A549 (cell line): Measurements from ENCODE around the gene NCOA1. TPM values are rescaled to one million over a fixed set of nuclear protein-coding genes. Genes with fewer than 3 reads are reported as not detected.
A peak's percentile ranks its signal among the peaks of the same experiment; 100 is the strongest.

Source experiments
- ATAC-seq, 2 experiments: fragments of 200-7000 bp in 1 of 2; fragments of >200 bp in 1 of 2; cut with Nextera tagmentation in 1 of 2; cut with Tn5 transposase in 1 of 2; 3 replicates each; pipeline versions ENCODE4 v1.8.0 to v1.9.1; 2018 to 2020; ENCODE audit warnings: mild to moderate bottlenecking in 1 of 2, moderate library complexity in 1 of 2
- CTCF ChIA-PET: fragments of 300-600 bp; sonication (Branson Sonifier 250); formaldehyde crosslinking; extraction: SDS; loops from one replicate; lab custom pipeline; 2021; ENCODE audit warnings: antibody characterized with exemption, inconsistent platforms; lab: Yijun Ruan, JAX
- POLR2A ChIA-PET: fragments of 350-600 bp; formaldehyde crosslinking; extraction: SDS; loops from one replicate; lab custom pipeline; 2021; ENCODE audit warnings: antibody characterized with exemption, inconsistent platforms; lab: Yijun Ruan, JAX
- DNase-seq, 2 experiments: peaks; one replicate each; pipeline versions ENCODE4 v3.0.0 to v3.0.0-alpha.2; 2011 to 2016; ENCODE audit warnings: low read depth in 1 of 2, low spot score in 1 of 2
- FAIRE-seq: peaks from 2 replicates; lab custom pipeline; 2011; peaks lifted over from hg19 to GRCh38; lab: Jason Lieb, UNC
- H3K27ac ChIP-seq, 2 experiments: fragments of >200 bp; sonication (Bioruptor Twin); formaldehyde crosslinking; 3 replicates each; pipeline ENCODE4 v1.5.1; 2016 to 2017
- H3K4me1 ChIP-seq: fragments of >200 bp; sonication (Bioruptor Twin); formaldehyde crosslinking; 3 replicates; pipeline ENCODE4 v1.6.1; 2016
- H3K4me2 ChIP-seq: fragments of >200 bp; sonication (Bioruptor Twin); formaldehyde crosslinking; 3 replicates; pipeline ENCODE4 v1.6.1; 2016
- H3K4me3 ChIP-seq: fragments of >200 bp; sonication (Bioruptor Twin); formaldehyde crosslinking; 3 replicates; pipeline ENCODE4 v1.5.1; 2016
- H3K9me3 ChIP-seq: fragments of >200 bp; sonication (Bioruptor Twin); formaldehyde crosslinking; 3 replicates; pipeline ENCODE4 v1.6.1; 2016
- CEBPB ChIP-seq, 2 experiments: fragments of >200 bp in 1 of 2; sonication (Bioruptor Twin) in 1 of 2; formaldehyde crosslinking in 1 of 2; IDR thresholded peaks; 2 replicates each; pipeline ENCODE4 v1.6.1; 2012 to 2016
- CHD4 ChIP-seq: fragments of 200-600 bp; sonication (generic); IDR thresholded peaks from 2 replicates; pipeline ENCODE4 v1.6.1; 2016; ENCODE audit warnings: antibody characterized with exemption, mild to moderate bottlenecking, borderline replicate concordance
- CTCF ChIP-seq: fragments of >200 bp; sonication (Bioruptor Twin); formaldehyde crosslinking; IDR thresholded peaks from 3 replicates; pipeline ENCODE4 v1.5.1; 2016
- EHMT2 ChIP-seq: fragments of 200-600 bp; sonication (generic); IDR thresholded peaks from 2 replicates; pipeline ENCODE4 v1.6.1; 2016; ENCODE audit warnings: antibody characterized with exemption, low read depth, mild to moderate bottlenecking, moderate library complexity
- FOSB ChIP-seq: fragments of 250-450 bp; sonication (Bioruptor Pico); IDR thresholded peaks from 2 replicates; pipeline ENCODE4 v1.5.0; 2020; ENCODE audit warnings: mild to moderate bottlenecking, moderate library complexity
- HES2 ChIP-seq: fragments of >200 bp; sonication (Bioruptor Twin); formaldehyde crosslinking; IDR thresholded peaks from 2 replicates; pipeline ENCODE4 v1.6.1; 2016
- HEYL ChIP-seq: fragments of 250-450 bp; sonication (Bioruptor Pico); IDR thresholded peaks from 2 replicates; pipeline ENCODE4 v1.8.0; 2021; ENCODE audit warnings: mild to moderate bottlenecking, moderate library complexity
- HOXB5 ChIP-seq: fragments of 250-450 bp; sonication (Bioruptor Pico); IDR thresholded peaks from 2 replicates; pipeline ENCODE4 v1.5.0; 2020; ENCODE audit warnings: mild to moderate bottlenecking, moderate library complexity
- JUNB ChIP-seq: fragments of >200 bp; sonication (Bioruptor Twin); formaldehyde crosslinking; IDR thresholded peaks from 2 replicates; pipeline ENCODE4 v1.6.1; 2016
- KDM1A ChIP-seq: fragments of 200-600 bp; sonication (generic); IDR thresholded peaks from 2 replicates; pipeline ENCODE4 v1.6.1; 2016; ENCODE audit warnings: low read depth, mild to moderate bottlenecking
- MAX ChIP-seq: IDR thresholded peaks from 2 replicates; pipeline ENCODE4 v1.6.1; 2012
- MYC ChIP-seq: IDR thresholded peaks from 2 replicates; pipeline ENCODE4 v1.6.1; 2012; ENCODE audit warnings: mild to moderate bottlenecking, inconsistent platforms, low read length, improper control_type of control experiment, borderline replicate concordance
- NPAS2 ChIP-seq: fragments of 250-450 bp; sonication (Bioruptor Pico); IDR thresholded peaks from 2 replicates; pipeline ENCODE4 v1.8.0; 2022; ENCODE audit warnings: mild to moderate bottlenecking, moderate library complexity, borderline replicate concordance
- PHF8 ChIP-seq: fragments of 200-600 bp; sonication (generic); IDR thresholded peaks from 2 replicates; pipeline ENCODE4 v1.6.1; 2016; ENCODE audit warnings: low read depth, mild to moderate bottlenecking, antibody characterized with exemption, moderate library complexity, borderline replicate concordance
- POLR2A ChIP-seq: IDR thresholded peaks from 2 replicates; pipeline ENCODE4 v1.6.1; 2012; ENCODE audit warnings: mild to moderate bottlenecking, low read length
- RCOR1 ChIP-seq: fragments of 150-350 bp; IDR thresholded peaks from 2 replicates; pipeline ENCODE4 v1.6.1; 2014; ENCODE audit warnings: antibody characterized with exemption, low read length, low read depth
- RFX5 ChIP-seq: fragments of 450-650 bp; IDR thresholded peaks from 2 replicates; pipeline ENCODE4 v1.7.1; 2014; ENCODE audit warnings: antibody characterized with exemption, mild to moderate bottlenecking, moderate library complexity
- SMC3 ChIP-seq: fragments of >200 bp; sonication (Bioruptor Twin); formaldehyde crosslinking; IDR thresholded peaks from 3 replicates; pipeline ENCODE4 v1.6.1; 2018; ENCODE audit warnings: inconsistent platforms
- SREBF2 ChIP-seq: fragments of 450-650 bp; IDR thresholded peaks from 2 replicates; pipeline ENCODE4 v1.6.1; 2014; ENCODE audit warnings: mild to moderate bottlenecking, moderate library complexity
- TFCP2L1 ChIP-seq: fragments of 250-450 bp; sonication (Bioruptor Pico); IDR thresholded peaks from 2 replicates; pipeline ENCODE4 v1.5.0; 2021; ENCODE audit warnings: mild to moderate bottlenecking
- TP53 ChIP-seq: fragments of 250-450 bp; sonication (Bioruptor Pico); IDR thresholded peaks from 2 replicates; pipeline ENCODE4 v1.5.0; 2021; ENCODE audit warnings: mild to moderate bottlenecking, moderate library complexity
- USF2 ChIP-seq: fragments of 450-650 bp; IDR thresholded peaks from 2 replicates; pipeline ENCODE4 v1.6.1; 2014; ENCODE audit warnings: antibody characterized with exemption
- ZSCAN20 ChIP-seq: fragments of 250-450 bp; sonication (Bioruptor Pico); IDR thresholded peaks from 2 replicates; pipeline ENCODE4 v1.8.0; 2022; ENCODE audit warnings: mild to moderate bottlenecking, moderate library complexity
- WGBS: methylation state at CpG from one replicate; pipeline ENCODE4 v1.1.6; 2017; ENCODE audit errors: missing lambda C conversion rate; 5-methylcytosine and 5-hydroxymethylcytosine counted together
- polyA plus RNA-seq, 4 experiments: library from polyadenylated mRNA; depleted of rRNA in 3 of 4; stranded (reverse); fragments of >200 nt; fragmentation: RNase III in 1 of 4; extraction: RNeasy Plus Mini Kit Qiagen cat#74134 plus additional on column Dnase treatment in 1 of 4; gene quantifications; 2 replicates in 3 of 4; 3 replicates in 1 of 4; pipeline ENCODE4 v1.2.3, GENCODE V29; 2011 to 2017
- TF ChIP-seq, protein P1 (sequence below): IDR thresholded peaks from 2 replicates; pipeline ENCODE4 v1.6.1; 2012; ENCODE audit warnings: low read depth, borderline replicate concordance

NCOA1 gene
- polyA plus RNA-seq, 2 of the 4 experiments (the other 2 are of a cell fraction), result 7.6 to 29.9 TPM

DNA sequence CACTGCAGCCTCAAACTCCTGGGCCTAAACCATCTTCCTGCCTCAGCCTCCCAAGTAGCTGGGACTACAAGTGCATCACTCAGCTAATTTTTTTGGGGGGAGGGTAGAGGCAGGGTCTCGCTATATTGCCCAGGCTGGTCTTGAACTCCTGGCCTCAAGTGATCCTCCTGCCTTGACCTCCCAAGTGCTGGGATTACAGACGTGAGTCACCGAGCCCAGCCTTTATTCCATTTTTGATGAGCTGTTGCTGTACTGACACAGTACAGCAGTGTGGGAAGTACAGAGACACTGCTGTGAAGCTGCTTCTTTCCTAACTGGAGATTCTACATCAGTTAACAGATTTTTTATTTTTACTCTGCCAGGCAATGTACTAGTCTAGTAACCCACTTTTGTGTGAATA, 283.3 kb downstream of the NCOA1 start:
- peak in 1 of 2 experiments; percentile 44; a peak in 2 of 6 replicates for ATAC-seq
- POLR2A ChIA-PET, result interaction anchor here (0.6 to 1.8 kb wide), 2 partner anchors 18 to 597 kb away, joined by 3 to 6 read pairs; partner anchors contain the start of genes CENPO and PTRHD1
- no peak overlapping the region for H3K27ac ChIP-seq
- no peak for TF ChIP-seq MYC
- no peak for TF ChIP-seq KDM1A
- TF ChIP-seq MAX, result no peak
- TF ChIP-seq HES2, result no peak
- no peak for TF ChIP-seq EHMT2
- TF ChIP-seq PHF8, result no peak
- TF ChIP-seq RFX5, result no peak
- no peak for TF ChIP-seq JUNB
- H3K4me3 ChIP-seq, result no peak overlapping the region
- no peak for DNase-seq
- FAIRE-seq, result no peak
- CTCF ChIA-PET, result interaction anchor here (0.6 to 4.4 kb wide), 5 partner anchors 9 to 53 kb away, joined by 3 to 28 read pairs (median 6); partner anchors contain the start of genes CENPO and PTRHD1
- H3K9me3 ChIP-seq, result no peaks in the 10 kb centered on the region
- H3K4me2 ChIP-seq, result no peak overlapping the region
- WGBS, result 88% methylated on average over 3 of the region's 3 CpGs
- no peaks in the 10 kb centered on the region for H3K4me1 ChIP-seq

GRCh38 chr2:24779116-24779515, 288.1 kb downstream of the NCOA1 start:
- no peak overlapping the region for H3K27ac ChIP-seq
- H3K4me2 ChIP-seq, result no peak overlapping the region
- TF ChIP-seq ZSCAN20 (CRISPR knock-in tag) (no peak), HEYL (CRISPR knock-in tag) (no peak), CEBPB (IDR thresholded peaks at IDR 0.05) (no peak), TFCP2L1 (CRISPR knock-in tag) (no peak), SMC3 (no peak), KDM1A (no peak), SREBF2 (no peak), FOSB (no peak), HOXB5 (CRISPR knock-in tag) (no peak), CTCF (no peak), RCOR1 (no peak), EHMT2 (no peak), RFX5 (no peak), NPAS2 (CRISPR knock-in tag) (no peak)
- TF ChIP-seq, protein P1, sequence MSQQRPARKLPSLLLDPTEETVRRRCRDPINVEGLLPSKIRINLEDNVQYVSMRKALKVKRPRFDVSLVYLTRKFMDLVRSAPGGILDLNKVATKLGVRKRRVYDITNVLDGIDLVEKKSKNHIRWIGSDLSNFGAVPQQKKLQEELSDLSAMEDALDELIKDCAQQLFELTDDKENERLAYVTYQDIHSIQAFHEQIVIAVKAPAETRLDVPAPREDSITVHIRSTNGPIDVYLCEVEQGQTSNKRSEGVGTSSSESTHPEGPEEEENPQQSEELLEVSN, result no peak
- CTCF ChIA-PET, result interaction anchor here (0.6 to 4.7 kb wide), 9 partner anchors 10 to 421 kb away, joined by 3 to 34 read pairs (median 3); partner anchors contain the start of genes CENPO and PTRHD1
- no peak for FAIRE-seq
- no peaks in the 10 kb centered on the region for H3K4me1 ChIP-seq
- WGBS, result 91% methylated on average over 2 of the region's 2 CpGs
- H3K4me3 ChIP-seq, result no peak overlapping the region
- POLR2A ChIA-PET, result interaction anchor here (0.7 to 2.2 kb wide), 2 partner anchors 14 to 17 kb away, joined by 3 to 9 read pairs; partner anchors contain the start of genes CENPO and PTRHD1
- peak in 1 of 2 experiments; percentile 25 for DNase-seq
- no peak for ATAC-seq
- no peaks in the 10 kb centered on the region for H3K9me3 ChIP-seq

DNA sequence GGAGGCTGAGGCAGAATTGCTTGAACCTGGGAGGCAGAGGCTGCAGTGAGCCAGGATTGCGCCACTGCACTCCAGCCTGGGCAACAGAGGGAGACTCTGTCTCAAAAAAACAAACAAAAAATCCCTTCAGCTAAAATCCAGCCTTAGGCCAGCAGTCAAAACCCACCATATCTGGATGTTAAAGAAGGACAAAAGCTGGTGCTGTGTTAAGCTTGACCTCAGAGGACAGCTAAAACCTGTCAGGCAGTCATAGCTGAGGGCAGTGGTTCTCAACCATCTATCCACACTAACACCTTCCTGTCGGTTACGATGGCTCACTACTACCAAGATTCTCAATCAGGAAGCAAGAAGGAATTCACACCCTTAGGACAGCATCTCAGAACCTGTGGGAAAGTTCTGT, 292.6 kb downstream of the NCOA1 start:
- ATAC-seq, result no peak
- no peak for FAIRE-seq
- CTCF ChIA-PET, result interaction anchor here (1.0 to 1.9 kb wide), 2 partner anchors 9 kb away, joined by 4 to 6 read pairs; partner anchors contain the start of genes CENPO and PTRHD1
- H3K4me1 ChIP-seq, result no peaks in the 10 kb centered on the region
- TF ChIP-seq EHMT2, result no peak
- TF ChIP-seq KDM1A, result no peak
- no peak for TF ChIP-seq POLR2A
- no peak for TF ChIP-seq USF2
- no peak for TF ChIP-seq TP53 (CRISPR knock-in tag)
- TF ChIP-seq CHD4, result no peak
- TF ChIP-seq, all 56 proteins: peak for 0
- DNase-seq, result no peak
- no peak overlapping the region for H3K27ac ChIP-seq
- no peaks in the 10 kb centered on the region for H3K9me3 ChIP-seq
- WGBS, result 93% methylated on average over 3 of the region's 3 CpGs
- POLR2A ChIA-PET, result interaction anchor here (1.3 kb wide), 1 partner anchor 9 kb away, joined by 3 read pairs; the partner anchor contains the start of genes CENPO and PTRHD1
- no peak overlapping the region for H3K4me2 ChIP-seq
- H3K4me3 ChIP-seq, result no peak overlapping the region
